HG03439 (cell line): Measurements from ENCODE around the gene PIR.

Experiments
- ATAC-seq: cut with Tn5 transposase; IDR thresholded peaks from one replicate; pipeline ENCODE4 v1.9.1; 2021; ENCODE audit warnings: mild to moderate bottlenecking, moderate library complexity; ENCODE audit not compliant: unreplicated experiment

PIR gene

GRCh38 chrX:15418707-15419181 is 74.4 kb downstream of the PIR start:
- no peak for ATAC-seq

GRCh38 chrX:15418041-15418706 is 75.0 kb downstream of the PIR start:
- ATAC-seq: no peak

GRCh38 chrX:15416133-15416993 is 76.8 kb downstream of the PIR start:
- ATAC-seq: no peak

GRCh38 chrX:15413101-15413500 is 80.0 kb downstream of the PIR start:
- ATAC-seq: no peak

GRCh38 chrX:15410947-15411346 is 82.2 kb downstream of the PIR start:
- no peak for ATAC-seq

GRCh38 chrX:15410430-15410829 is 82.7 kb downstream of the PIR start:
- no peak for ATAC-seq

GRCh38 chrX:15405846-15406245 is 87.3 kb downstream of the PIR start:
- no peak for ATAC-seq

GRCh38 chrX:15404401-15405096 is 88.6 kb downstream of the PIR start:
- no peak for ATAC-seq

- ATAC-seq: no peak
These were observed 91.8 kb downstream of the PIR start for GRCh38 chrX:15401378-15401777.

GRCh38 chrX:15399962-15400391 is 93.2 kb downstream of the PIR start:
- no peak for ATAC-seq

GRCh38 chrX:15398874-15399273 is 94.3 kb downstream of the PIR start:
- ATAC-seq: no peak

GRCh38 chrX:15395789-15396188 is 97.3 kb downstream of the PIR start:
- ATAC-seq: no peak

GRCh38 chrX:15391850-15392249 is 101.3 kb downstream of the PIR start:
- ATAC-seq: no peak

GRCh38 chrX:15384304-15384703 is 108.8 kb downstream of the PIR start, which contains the start of gene VEGFD:
Gene VEGFD (minus strand): TSS chrX:15384413. CDS start chrX:15383946, 467 bp downstream.
- no peak for ATAC-seq

- ATAC-seq: no peak
These were observed 110.3 kb downstream of the PIR start for GRCh38 chrX:15382813-15383212.

- no peak for ATAC-seq
These were observed 116.2 kb downstream of the PIR start for GRCh38 chrX:15376956-15377355.

GRCh38 chrX:15373976-15374375 is 119.2 kb downstream of the PIR start:
- ATAC-seq: no peak

GRCh38 chrX:15366506-15367352 is 126.4 kb downstream of the PIR start:
- no peak for ATAC-seq

GRCh38 chrX:15359701-15360100 is 133.4 kb downstream of the PIR start:
- ATAC-seq: no peak

- no peak for ATAC-seq
These were observed 134.6 kb downstream of the PIR start for GRCh38 chrX:15358533-15358932.
